ENCODE results near the gene PRCC. TPM values are rescaled to one million over a fixed set of nuclear protein-coding genes. Genes with fewer than 3 reads are reported as not detected.

Gene PRCC
- polyA plus RNA-seq, 1 donor (not counting 4 experiments of a cell fraction or from before 2014, with no cell fraction given), result 40.4 TPM

DNA sequence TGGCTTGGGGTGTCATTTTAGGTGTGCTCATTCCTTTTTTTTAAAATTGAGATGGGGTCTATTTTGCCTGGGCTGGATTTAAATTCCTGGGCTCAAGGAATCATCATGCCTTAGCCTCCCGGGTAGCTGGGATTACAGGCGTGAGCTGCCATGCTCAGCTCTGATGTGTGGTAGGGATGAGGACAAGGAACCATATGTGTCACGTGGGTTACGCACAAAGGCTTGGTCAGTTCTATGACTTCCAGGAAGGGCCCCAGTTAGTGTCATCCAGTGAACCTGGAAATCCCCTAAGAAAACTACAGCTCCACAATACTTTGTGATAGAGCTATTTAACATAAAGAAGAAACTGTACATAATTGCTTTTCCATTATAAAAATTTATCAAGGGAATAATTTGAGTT, 45.8 kb upstream of the PRCC start:
- Histone ChIP-seq H3K9ac (ENCODE audit: control insufficient read depth, extremely low read depth, insufficient read depth, low read length) (no peak overlapping the region), H3K9me3 (ENCODE audit: control insufficient read depth, low read depth, low read length) (no peaks in the 10 kb centered on the region), H3K79me2 (ENCODE audit: control insufficient read depth, insufficient read depth, low read length) (peaks cover 44% of the 10 kb centered on the region), H3K4me3 (ENCODE audit: control insufficient read depth in 2 of 3, extremely low read depth in 1 of 3, insufficient read depth in 2 of 3, low read depth in 1 of 3, low read length in 3 of 3) (no peak overlapping the region), H3K27ac (ENCODE audit: control insufficient read depth, insufficient read depth, low read length) (no peak overlapping the region), H4K20me1 (ENCODE audit: control insufficient read depth, extremely low read depth, insufficient read depth, low read length) (peaks cover 14% of the 10 kb centered on the region), H2AFZ (ENCODE audit: control insufficient read depth, low read length) (no peak overlapping the region), H3K9me1 (ENCODE audit: control insufficient read depth, extremely low read depth, insufficient read depth, low read length) (no peaks in the 10 kb centered on the region), H3K4me1 (ENCODE audit: control insufficient read depth, extremely low read depth, insufficient read depth, low read length) (peaks cover 22% of the 10 kb centered on the region), H3K4me2 (ENCODE audit: control insufficient read depth, extremely low read depth, insufficient read depth, low read depth, low read length) (no peak overlapping the region), H3K27me3 (ENCODE audit: control insufficient read depth, extremely low read depth, insufficient read depth, low read length) (no peaks in the 10 kb centered on the region), H3K36me3 (ENCODE audit: control insufficient read depth in 2 of 2, extremely low read depth in 1 of 2, insufficient read depth in 2 of 2, low read length in 2 of 2) (peaks cover 27 to 37% of the 10 kb centered on the region in 2 experiments)
- DNase-seq (ENCODE audit: low read depth, low spot score) (no peak), FAIRE-seq (no peak)
- dilution Hi-C loops (cut with MboI; ENCODE audit: extremely low pct_ligation_motif_present, low sequenced_read_pairs), result no loop called here
- TF ChIP-seq, protein P1, sequence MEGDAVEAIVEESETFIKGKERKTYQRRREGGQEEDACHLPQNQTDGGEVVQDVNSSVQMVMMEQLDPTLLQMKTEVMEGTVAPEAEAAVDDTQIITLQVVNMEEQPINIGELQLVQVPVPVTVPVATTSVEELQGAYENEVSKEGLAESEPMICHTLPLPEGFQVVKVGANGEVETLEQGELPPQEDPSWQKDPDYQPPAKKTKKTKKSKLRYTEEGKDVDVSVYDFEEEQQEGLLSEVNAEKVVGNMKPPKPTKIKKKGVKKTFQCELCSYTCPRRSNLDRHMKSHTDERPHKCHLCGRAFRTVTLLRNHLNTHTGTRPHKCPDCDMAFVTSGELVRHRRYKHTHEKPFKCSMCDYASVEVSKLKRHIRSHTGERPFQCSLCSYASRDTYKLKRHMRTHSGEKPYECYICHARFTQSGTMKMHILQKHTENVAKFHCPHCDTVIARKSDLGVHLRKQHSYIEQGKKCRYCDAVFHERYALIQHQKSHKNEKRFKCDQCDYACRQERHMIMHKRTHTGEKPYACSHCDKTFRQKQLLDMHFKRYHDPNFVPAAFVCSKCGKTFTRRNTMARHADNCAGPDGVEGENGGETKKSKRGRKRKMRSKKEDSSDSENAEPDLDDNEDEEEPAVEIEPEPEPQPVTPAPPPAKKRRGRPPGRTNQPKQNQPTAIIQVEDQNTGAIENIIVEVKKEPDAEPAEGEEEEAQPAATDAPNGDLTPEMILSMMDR (optimal IDR thresholded peaks at IDR 0.05 in 1 of 3, IDR thresholded peaks at IDR 0.05 in 1 of 3, conservative IDR thresholded peaks at IDR 0.05 in 1 of 3; ENCODE audit: extremely low read depth in 1 of 3, insufficient read depth in 2 of 3, low read length in 3 of 3), result no peak
- no peak for TF ChIP-seq EZH2 (IDR thresholded peaks at IDR 0.05; ENCODE audit: low read length)

DNA sequence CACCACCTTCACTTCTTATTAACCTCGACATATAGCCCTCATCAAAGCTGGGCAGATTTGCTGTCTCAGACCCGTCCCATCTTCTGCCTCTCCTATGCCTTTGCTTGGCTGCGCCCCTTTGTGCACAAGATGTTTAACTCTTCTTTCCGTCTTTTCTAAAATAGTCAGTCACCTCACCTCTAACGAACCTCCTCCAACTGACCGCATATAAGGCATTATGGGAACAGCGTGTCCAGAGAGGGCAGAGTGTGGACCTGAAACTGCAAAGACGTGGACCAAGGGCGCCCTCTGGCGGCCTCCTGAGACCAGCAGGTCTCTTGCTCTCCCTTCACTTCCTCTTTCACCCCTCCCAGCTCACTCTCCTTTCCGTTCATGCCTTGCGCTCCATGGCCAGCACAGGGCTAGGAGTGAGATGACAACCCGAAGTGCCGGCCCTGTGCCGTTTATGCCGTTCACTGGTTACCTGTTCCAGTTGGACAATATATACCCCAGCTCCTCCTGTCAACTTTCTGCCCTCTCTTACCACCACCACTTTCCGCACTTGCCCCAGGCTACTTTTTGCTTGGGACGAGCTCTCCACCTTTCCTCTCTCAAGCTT, 41.6 kb upstream of the PRCC start:
- peaks cover 14% of the 10 kb centered on the region for H4K20me1 ChIP-seq (ENCODE audit: control insufficient read depth, extremely low read depth, insufficient read depth, low read length)
- dilution Hi-C loops (cut with MboI; ENCODE audit: extremely low pct_ligation_motif_present, low sequenced_read_pairs), result no loop called here

More for the DNA sequence above, 41.6 kb upstream of the PRCC start:
- FAIRE-seq, result peak; percentile 20
- Histone ChIP-seq H2AFZ (ENCODE audit: control insufficient read depth, low read length) (no peak overlapping the region), H3K9me1 (ENCODE audit: control insufficient read depth, extremely low read depth, insufficient read depth, low read length) (no peaks in the 10 kb centered on the region), H3K4me1 (ENCODE audit: control insufficient read depth, extremely low read depth, insufficient read depth, low read length) (peaks cover 48% of the 10 kb centered on the region), H3K4me2 (ENCODE audit: control insufficient read depth, extremely low read depth, insufficient read depth, low read depth, low read length) (peak overlapping the region; percentile 96), H3K36me3 (ENCODE audit: control insufficient read depth in 2 of 2, extremely low read depth in 1 of 2, insufficient read depth in 2 of 2, low read length in 2 of 2) (peaks cover 24 to 28% of the 10 kb centered on the region in 2 experiments), H3K4me3 (ENCODE audit: control insufficient read depth in 2 of 3, extremely low read depth in 1 of 3, insufficient read depth in 2 of 3, low read depth in 1 of 3, low read length in 3 of 3) (peak overlapping the region; percentile 63 to 90 (median 68)), H3K9ac (ENCODE audit: control insufficient read depth, extremely low read depth, insufficient read depth, low read length) (peak overlapping the region; percentile 96), H3K27me3 (ENCODE audit: control insufficient read depth, extremely low read depth, insufficient read depth, low read length) (no peaks in the 10 kb centered on the region), H3K9me3 (ENCODE audit: control insufficient read depth, low read depth, low read length) (no peaks in the 10 kb centered on the region), H3K79me2 (ENCODE audit: control insufficient read depth, insufficient read depth, low read length) (peaks cover 73% of the 10 kb centered on the region), H3K27ac (ENCODE audit: control insufficient read depth, insufficient read depth, low read length) (peak overlapping the region; percentile 1)
- TF ChIP-seq, protein P1 (optimal IDR thresholded peaks at IDR 0.05 in 1 of 3, IDR thresholded peaks at IDR 0.05 in 1 of 3, conservative IDR thresholded peaks at IDR 0.05 in 1 of 3; ENCODE audit: extremely low read depth in 1 of 3, insufficient read depth in 2 of 3, low read length in 3 of 3), result peak; percentile 95 to 98 (median 98)
- no peak for TF ChIP-seq EZH2 (IDR thresholded peaks at IDR 0.05; ENCODE audit: low read length)
- peak; percentile 64 for DNase-seq (ENCODE audit: low read depth, low spot score)

Measured in keratinocyte (primary cell).